Caco-2 (cell line): ENCODE data around the gene SYT1. TPM values are rescaled to one million over a fixed set of nuclear protein-coding genes. Genes with fewer than 3 reads are reported as not detected.

Experiments used
- BruUV-seq: library from RNA; stranded (reverse); fragments of 400-500 nt; replicated peaks from 2 replicates; lab custom pipeline; 2021; lab: Mats Ljungman, UMichigan
- CTCF ChIA-PET: fragments of 300-600 bp; sonication (Branson Sonifier 250); formaldehyde crosslinking; loops from one replicate; lab custom pipeline; 2022; ENCODE audit warnings: antibody characterized with exemption; lab: Charles Lee
- POLR2A ChIA-PET: fragments of 300-600 bp; sonication (Branson Sonifier 250); formaldehyde crosslinking; loops from one replicate; lab custom pipeline; 2022; ENCODE audit warnings: antibody characterized with exemption; lab: Charles Lee
- DNase-seq, 2 experiments: peaks; one replicate each; pipeline versions ENCODE4 v3.0.0 to v3.0.0-alpha.2; 2020 to 2022
- H3K27me3 ChIP-seq: replicated peaks from 2 replicates; pipeline ENCODE4 v1.6.0; 2011; ENCODE audit warnings: low read length; ENCODE audit not compliant: control insufficient read depth, insufficient read depth
- H3K36me3 ChIP-seq: 2 replicates; pipeline ENCODE4 v1.5.1; 2011; ENCODE audit warnings: low read length; ENCODE audit not compliant: control insufficient read depth, insufficient read depth
- H3K4me1 ChIP-seq: fragments of 250-450 bp; sonication (Bioruptor Pico); 2 replicates; pipeline ENCODE4 v1.5.1; 2020; ENCODE audit warnings: mild to moderate bottlenecking
- H3K4me3 ChIP-seq: 2 replicates; pipeline ENCODE4 v1.5.1; 2011; ENCODE audit warnings: low read depth, mild to moderate bottlenecking, control low read depth, low read length
- H3K9me3 ChIP-seq: fragments of 250-450 bp; sonication (Bioruptor Pico); 2 replicates; pipeline ENCODE4 v1.5.1; 2020; ENCODE audit warnings: mild to moderate bottlenecking, moderate library complexity
- H3K27ac Mint-ChIP-seq: one replicate; pipeline ENCODE4 v1.8.0; 2022; ENCODE audit warnings: mixed read lengths; ENCODE audit not compliant: unreplicated experiment
- H3K27me3 Mint-ChIP-seq: one replicate; pipeline ENCODE4 v1.8.0; 2022; ENCODE audit warnings: mixed read lengths; ENCODE audit not compliant: insufficient read depth, unreplicated experiment
- H3K36me3 Mint-ChIP-seq: one replicate; pipeline ENCODE4 v1.8.0; 2022; ENCODE audit warnings: mild to moderate bottlenecking, mixed read lengths; ENCODE audit not compliant: insufficient read depth, unreplicated experiment
- H3K4me1 Mint-ChIP-seq: one replicate; pipeline ENCODE4 v1.8.0; 2022; ENCODE audit warnings: low read depth, mixed read lengths; ENCODE audit not compliant: unreplicated experiment
- H3K4me3 Mint-ChIP-seq: one replicate; pipeline ENCODE4 v1.8.0; 2022; ENCODE audit warnings: mild to moderate bottlenecking, moderate library complexity, mixed read lengths; ENCODE audit not compliant: unreplicated experiment
- H3K9me3 Mint-ChIP-seq: one replicate; pipeline ENCODE4 v1.8.0; 2022; ENCODE audit warnings: mixed read lengths; ENCODE audit not compliant: unreplicated experiment
- CTCF ChIP-seq, 2 experiments: fragments of 200-600 bp in 1 of 2; IDR thresholded peaks; 1 replicate in 1 of 2; 2 replicates in 1 of 2; pipeline versions ENCODE4 v1.5.1 to v1.8.0; 2011 to 2022; ENCODE audit warnings: antibody characterized with exemption in 1 of 2, control low read depth in 1 of 2, inconsistent platforms in 1 of 2, low read depth in 1 of 2, low read length in 1 of 2, mild to moderate bottlenecking in 1 of 2, moderate library complexity in 1 of 2; ENCODE audit not compliant: insufficient read depth in 1 of 2, severe bottlenecking in 1 of 2, unreplicated experiment in 1 of 2
- intact Hi-C: fragments of 100-400 bp; cut with micrococcal nuclease; formaldehyde crosslinking; loops from one replicate; pipeline ENCODE4 v1.10.0; 2022; ENCODE audit not compliant: unreplicated experiment
- total RNA-seq: library from RNA; stranded (reverse); gene quantifications from 2 replicates; pipeline ENCODE4 v1.2.3, GENCODE V29; 2022

Gene SYT1
- total RNA-seq, 1 experiment from 2014 or later = 0.39 TPM

DNA sequence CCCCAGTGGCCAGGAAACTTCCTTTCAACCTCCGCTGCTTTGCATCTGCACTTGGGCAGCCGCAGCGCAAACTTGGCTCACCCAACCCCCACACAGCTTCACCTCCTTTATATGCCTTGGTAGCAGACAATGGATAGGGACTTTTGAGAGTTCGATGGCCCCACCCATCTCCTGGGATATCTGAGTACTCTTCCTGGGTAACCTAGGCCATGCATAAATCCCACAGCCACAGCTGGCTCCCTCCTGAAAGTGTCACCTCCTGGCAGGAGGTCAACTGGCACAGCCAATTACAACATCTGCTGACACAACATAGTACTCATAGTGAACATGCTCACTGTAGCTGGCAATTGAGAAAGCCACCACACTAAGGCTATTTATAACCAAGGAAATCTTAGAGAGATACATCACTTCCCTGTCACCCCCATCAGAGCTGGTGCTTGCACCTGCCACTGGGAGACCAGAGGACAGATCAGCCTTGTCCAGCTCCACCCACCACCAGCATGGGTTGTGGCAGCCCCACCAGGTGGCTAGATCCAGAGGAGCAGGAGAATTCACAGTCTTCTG is 410.0 kb downstream of the SYT1 start:
- Mint-ChIP-seq H3K9me3 (no peaks in the 10 kb centered on the region), H3K36me3 (no peaks in the 10 kb centered on the region), H3K27ac (no peak overlapping the region), H3K4me1 (no peaks in the 10 kb centered on the region), H3K4me3 (no peak overlapping the region), H3K27me3 (peaks cover 5% of the 10 kb centered on the region)
- ChIA-PET POLR2A (no interaction called here), CTCF (no interaction called here)
- no TSS peak for BruUV-seq
- Histone ChIP-seq H3K9me3 (no peaks in the 10 kb centered on the region; the same call in 1 of the 2 replicates), H3K4me1 (no peaks in the 10 kb centered on the region), H3K4me3 (no peak overlapping the region), H3K36me3 (no peaks in the 10 kb centered on the region), H3K27me3 (no peaks in the 10 kb centered on the region)
- no peak for TF ChIP-seq CTCF (IDR thresholded peaks at IDR 0.05; ENCODE audit: insufficient read depth in 1 of 2, low read depth in 1 of 2, low read length in 1 of 2, severe bottlenecking in 1 of 2, unreplicated experiment in 1 of 2)
- DNase-seq = no peak
- intact Hi-C loops = no loop called here

- Mint-ChIP-seq H3K27me3 (peaks cover 5% of the 10 kb centered on the region), H3K4me3 (no peak overlapping the region), H3K4me1 (no peaks in the 10 kb centered on the region), H3K36me3 (no peaks in the 10 kb centered on the region), H3K27ac (no peak overlapping the region), H3K9me3 (no peaks in the 10 kb centered on the region)
- POLR2A ChIA-PET = no interaction called here
- Histone ChIP-seq H3K27me3 (no peaks in the 10 kb centered on the region), H3K36me3 (no peaks in the 10 kb centered on the region), H3K9me3 (no peaks in the 10 kb centered on the region; the same call in 1 of the 2 replicates), H3K4me1 (no peaks in the 10 kb centered on the region), H3K4me3 (no peak overlapping the region)
- intact Hi-C loops = no loop called here
- DNase-seq = no peak
- BruUV-seq = no TSS peak
- CTCF ChIA-PET = no interaction called here
- TF ChIP-seq CTCF (IDR thresholded peaks at IDR 0.05; ENCODE audit: insufficient read depth in 1 of 2, low read depth in 1 of 2, low read length in 1 of 2, severe bottlenecking in 1 of 2, unreplicated experiment in 1 of 2) = no peak
These were observed 411.1 kb downstream of the SYT1 start for GRCh38 chr12:79275631-79276030.

- Mint-ChIP-seq H3K4me1 (no peaks in the 10 kb centered on the region), H3K36me3 (no peaks in the 10 kb centered on the region), H3K27me3 (peaks cover 5% of the 10 kb centered on the region), H3K4me3 (no peak overlapping the region), H3K27ac (no peak overlapping the region), H3K9me3 (no peaks in the 10 kb centered on the region)
- BruUV-seq = no TSS peak
- no peak for DNase-seq
- Histone ChIP-seq H3K4me1 (no peaks in the 10 kb centered on the region), H3K36me3 (no peaks in the 10 kb centered on the region), H3K4me3 (no peak overlapping the region), H3K9me3 (no peaks in the 10 kb centered on the region), H3K27me3 (no peaks in the 10 kb centered on the region)
- POLR2A ChIA-PET = no interaction called here
- no peak for TF ChIP-seq CTCF (IDR thresholded peaks at IDR 0.05; ENCODE audit: insufficient read depth in 1 of 2, low read depth in 1 of 2, low read length in 1 of 2, severe bottlenecking in 1 of 2, unreplicated experiment in 1 of 2)
- CTCF ChIA-PET = no interaction called here
- intact Hi-C loops = no loop called here
These were observed 418.8 kb downstream of the SYT1 start for GRCh38 chr12:79283364-79283763.
